Left kidney (tissue), 8 donors: ENCODE measurements around the gene CD207. TPM values are rescaled to one million over a fixed set of nuclear protein-coding genes. Genes with fewer than 3 reads are reported as not detected.
"Not testable (repeated sequence)": the region's sequence is repeated elsewhere in the genome, so short reads cannot be mapped to it uniquely, and the experiment has no call there.

Experiments used
- DNase-seq: peaks from one replicate; pipeline ENCODE4 v3.0.0-alpha.2; 2013
- long read RNA-seq, 8 donors: transcript quantifications; one replicate each; lab custom pipeline, GENCODE V29; 2026
- polyA plus RNA-seq: library from polyadenylated mRNA; unstranded; fragments of 120-200 nt; gene quantifications from one replicate; pipeline ENCODE4 v1.2.1, GENCODE V29; 2013; ENCODE audit not compliant: insufficient read length

The CD207 gene
- not detected for polyA plus RNA-seq
- long read RNA-seq, donor 1, result 0 reads
- long read RNA-seq, donor 2, result 0 reads
- long read RNA-seq, donor 3, result 0 reads
- long read RNA-seq, donor 4, result 0 reads
- long read RNA-seq, donor 5, result 0 reads
- long read RNA-seq, donor 6, result 0 reads
- long read RNA-seq, donor 7, result 0 reads
- long read RNA-seq, donor 8, result 0 reads

- DNase-seq, result no peak
Observed at GRCh38 chr2:70835643-70836042, at the start of gene CD207. Gene CD207, minus strand, starts transcription at chr2:70835816. Its CDS starts 40 bp downstream, at chr2:70835776.

GRCh38 chr2:70878543-70878942 is 42.9 kb upstream of the CD207 start:
- DNase-seq, result not testable (repeated sequence)

- not testable (repeated sequence) for DNase-seq
Observed at GRCh38 chr2:70876138-70876537, 40.5 kb upstream of the CD207 start.

- DNase-seq, result no peak
Observed at GRCh38 chr2:70873541-70873940, 37.9 kb upstream of the CD207 start.

- DNase-seq, result peak; percentile 70
Observed at GRCh38 chr2:70871398-70872211, 36.0 kb upstream of the CD207 start.

- DNase-seq, result no peak
Observed at GRCh38 chr2:70870790-70871189, 35.2 kb upstream of the CD207 start.

GRCh38 chr2:70868970-70869369 is 33.4 kb upstream of the CD207 start:
- DNase-seq, result no peak

- DNase-seq, result peak; percentile 85
Observed at GRCh38 chr2:70861777-70862625, 26.4 kb upstream of the CD207 start.

- DNase-seq, result no peak
Observed at GRCh38 chr2:70855667-70856066, 20.1 kb upstream of the CD207 start.

GRCh38 chr2:70854411-70854810 is 18.8 kb upstream of the CD207 start:
- DNase-seq, result no peak

- DNase-seq, result no peak
Observed at GRCh38 chr2:70852824-70853223, 17.2 kb upstream of the CD207 start.

GRCh38 chr2:70851704-70852103 is 16.1 kb upstream of the CD207 start:
- DNase-seq, result no peak

- no peak for DNase-seq
Observed at GRCh38 chr2:70850925-70851324, 15.3 kb upstream of the CD207 start.

GRCh38 chr2:70842401-70842800 is 6.8 kb upstream of the CD207 start:
- DNase-seq, result no peak

GRCh38 chr2:70837980-70838925 is 2.6 kb upstream of the CD207 start:
- no peak for DNase-seq

GRCh38 chr2:70834881-70835280 is 735 bp downstream of the CD207 start:
- no peak for DNase-seq

GRCh38 chr2:70834106-70834505 is 1.5 kb downstream of the CD207 start:
- DNase-seq, result no peak

GRCh38 chr2:70833246-70833645 is 2.4 kb downstream of the CD207 start:
- DNase-seq, result no peak

GRCh38 chr2:70832386-70832785 is 3.2 kb downstream of the CD207 start:
- DNase-seq, result no peak

GRCh38 chr2:70831861-70832260 is 3.8 kb downstream of the CD207 start:
- no peak for DNase-seq

GRCh38 chr2:70830366-70830765 is 5.2 kb downstream of the CD207 start:
- DNase-seq, result no peak

GRCh38 chr2:70829916-70830315 is 5.7 kb downstream of the CD207 start:
- DNase-seq, result no peak
